ENCODE measurements around the gene PSME4. TPM values are rescaled to one million over a fixed set of nuclear protein-coding genes. Genes with fewer than 3 reads are reported as not detected.

PSME4 gene
- total RNA-seq, 2 experiments from 2014 or later, result 51.7 to 54.4 TPM

GRCh38 chr2:53896864-53897263, 73.9 kb downstream of the PSME4 start:
- ChIA-PET CTCF (no interaction called here), POLR2A (no interaction called here)
- Mint-ChIP-seq H3K27ac (no peak overlapping the region), H3K4me3 (no peak overlapping the region), H3K4me1 (ENCODE audit: low read depth) (no peaks in the 10 kb centered on the region), H3K36me3 (ENCODE audit: low read depth) (peaks cover 36% of the 10 kb centered on the region), H3K27me3 (no peaks in the 10 kb centered on the region), H3K9me3 (no peaks in the 10 kb centered on the region)
- DNase-seq (no peak), ATAC-seq (peak; percentile 64)
- intact Hi-C loops (cut with micrococcal nuclease), result no loop called here
- TF ChIP-seq, protein P1, sequence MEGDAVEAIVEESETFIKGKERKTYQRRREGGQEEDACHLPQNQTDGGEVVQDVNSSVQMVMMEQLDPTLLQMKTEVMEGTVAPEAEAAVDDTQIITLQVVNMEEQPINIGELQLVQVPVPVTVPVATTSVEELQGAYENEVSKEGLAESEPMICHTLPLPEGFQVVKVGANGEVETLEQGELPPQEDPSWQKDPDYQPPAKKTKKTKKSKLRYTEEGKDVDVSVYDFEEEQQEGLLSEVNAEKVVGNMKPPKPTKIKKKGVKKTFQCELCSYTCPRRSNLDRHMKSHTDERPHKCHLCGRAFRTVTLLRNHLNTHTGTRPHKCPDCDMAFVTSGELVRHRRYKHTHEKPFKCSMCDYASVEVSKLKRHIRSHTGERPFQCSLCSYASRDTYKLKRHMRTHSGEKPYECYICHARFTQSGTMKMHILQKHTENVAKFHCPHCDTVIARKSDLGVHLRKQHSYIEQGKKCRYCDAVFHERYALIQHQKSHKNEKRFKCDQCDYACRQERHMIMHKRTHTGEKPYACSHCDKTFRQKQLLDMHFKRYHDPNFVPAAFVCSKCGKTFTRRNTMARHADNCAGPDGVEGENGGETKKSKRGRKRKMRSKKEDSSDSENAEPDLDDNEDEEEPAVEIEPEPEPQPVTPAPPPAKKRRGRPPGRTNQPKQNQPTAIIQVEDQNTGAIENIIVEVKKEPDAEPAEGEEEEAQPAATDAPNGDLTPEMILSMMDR (IDR thresholded peaks at IDR 0.05), result no peak

DNA sequence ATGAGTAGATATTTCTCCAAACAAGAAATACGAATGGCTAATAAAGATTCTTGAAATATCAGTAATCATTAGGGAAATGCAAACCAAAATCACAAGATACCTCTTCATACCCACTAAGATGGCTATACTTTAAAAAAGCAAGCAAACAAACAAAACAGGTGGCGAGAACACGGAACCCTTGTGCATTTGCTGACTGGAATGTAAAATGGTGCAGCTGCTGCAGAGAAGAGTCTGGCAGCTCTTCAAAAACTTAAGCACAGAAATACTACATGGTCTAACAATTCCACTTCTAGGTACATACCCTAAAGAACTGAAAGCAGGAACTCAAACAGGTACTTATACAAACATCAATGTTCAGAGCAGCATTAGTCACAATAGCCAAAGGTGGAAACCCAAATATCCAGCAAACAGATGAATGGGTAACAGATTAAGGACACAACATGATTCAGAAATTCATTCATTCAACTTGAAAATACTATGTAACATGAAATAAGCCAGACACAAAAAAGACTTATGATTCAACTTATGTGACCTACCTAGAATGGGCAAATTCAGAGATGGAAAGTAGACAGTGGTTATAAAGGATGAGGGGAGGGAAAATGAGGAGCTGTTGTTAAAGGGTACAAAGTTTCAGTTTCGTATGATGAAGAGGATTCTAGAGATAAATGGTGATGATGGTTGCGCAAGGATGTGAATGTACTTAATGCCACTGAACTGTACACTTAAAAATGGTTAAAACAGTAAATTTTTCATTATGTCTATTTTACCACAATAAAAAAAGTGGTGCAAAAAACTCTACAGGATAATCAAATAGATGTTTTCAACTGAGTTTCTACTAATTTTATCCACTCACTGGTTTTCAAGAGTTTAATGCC, 84.2 kb downstream of the PSME4 start:
- ChIA-PET CTCF (interaction anchor here (1.2 kb wide), 1 partner anchor 16 kb away, joined by 3 read pairs; no protein-coding TSS in a partner anchor), POLR2A (no interaction called here)
- Mint-ChIP-seq H3K4me1 (ENCODE audit: low read depth) (peaks cover 32% of the 10 kb centered on the region), H3K27me3 (no peaks in the 10 kb centered on the region), H3K9me3 (no peaks in the 10 kb centered on the region), H3K4me3 (no peak overlapping the region), H3K36me3 (ENCODE audit: low read depth) (peaks cover 54% of the 10 kb centered on the region), H3K27ac (peak overlapping the region; percentile 50)
- TF ChIP-seq, protein P1 (IDR thresholded peaks at IDR 0.05), result no peak
- intact Hi-C loops (cut with micrococcal nuclease), result no loop called here
- DNase-seq (no peak), ATAC-seq (peak; percentile 73)

GRCh38 chr2:53884883-53885282, 85.9 kb downstream of the PSME4 start:
- no peaks in the 10 kb centered on the region for H3K27me3 Mint-ChIP-seq
- no peak overlapping the region for H3K27ac Mint-ChIP-seq
- ChIA-PET POLR2A (no interaction called here), CTCF (no interaction called here)
- peaks cover 52% of the 10 kb centered on the region for H3K36me3 Mint-ChIP-seq (ENCODE audit: low read depth)
- no peak overlapping the region for H3K4me3 Mint-ChIP-seq
- intact Hi-C loops (cut with micrococcal nuclease), result no loop called here
- ATAC-seq, result peak; percentile 57
- DNase-seq, result no peak
- peaks cover 33% of the 10 kb centered on the region for H3K4me1 Mint-ChIP-seq (ENCODE audit: low read depth)
- TF ChIP-seq, protein P1 (IDR thresholded peaks at IDR 0.05), result no peak
- no peaks in the 10 kb centered on the region for H3K9me3 Mint-ChIP-seq

DNA sequence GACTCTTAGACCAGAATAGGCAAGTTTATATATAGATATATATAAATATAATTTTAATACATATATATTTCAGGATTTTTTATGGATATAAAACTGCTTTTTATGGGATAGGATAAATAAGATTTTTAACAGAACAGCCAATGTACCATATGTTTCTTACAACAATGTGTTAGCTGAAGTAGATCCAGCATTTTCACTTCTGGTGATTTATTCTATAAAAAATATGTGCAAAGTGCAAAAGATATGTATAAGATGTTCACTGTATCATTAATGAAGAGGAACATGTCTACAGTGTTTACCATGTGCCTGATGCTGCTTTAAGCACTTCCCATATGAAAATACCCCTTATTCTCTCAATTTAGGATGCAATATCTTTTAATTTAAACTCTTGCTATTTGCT, 88.8 kb downstream of the PSME4 start:
- ATAC-seq (no peak), DNase-seq (no peak)
- no peaks in the 10 kb centered on the region for H3K27me3 Mint-ChIP-seq
- H3K4me3 Mint-ChIP-seq, result no peak overlapping the region
- POLR2A ChIA-PET, result no interaction called here
- H3K36me3 Mint-ChIP-seq (ENCODE audit: low read depth), result peaks cover 44% of the 10 kb centered on the region
- CTCF ChIA-PET, result no interaction called here
- peaks cover 30% of the 10 kb centered on the region for H3K4me1 Mint-ChIP-seq (ENCODE audit: low read depth)
- TF ChIP-seq, protein P1 (IDR thresholded peaks at IDR 0.05), result no peak
- intact Hi-C loops (cut with micrococcal nuclease), result no loop called here
- H3K9me3 Mint-ChIP-seq, result no peaks in the 10 kb centered on the region
- no peak overlapping the region for H3K27ac Mint-ChIP-seq

DNA sequence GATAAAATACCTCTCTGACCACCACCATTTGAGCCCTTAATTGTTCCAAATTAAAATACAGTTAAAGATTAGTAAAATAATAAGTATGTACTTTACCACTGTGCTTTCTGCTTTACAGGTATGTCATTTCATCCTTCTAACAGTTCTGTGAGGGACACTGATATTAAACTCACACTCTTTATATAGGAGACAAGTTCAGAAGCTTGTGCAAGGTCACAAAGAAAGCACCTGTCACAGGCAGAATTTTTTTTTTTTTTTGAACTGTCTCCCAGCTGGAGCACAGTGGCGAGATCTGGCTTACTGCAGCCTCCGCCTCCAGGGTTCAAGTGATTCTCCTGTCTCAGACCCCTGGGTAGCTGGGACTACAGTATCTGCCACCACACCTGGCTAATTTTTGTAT, 89.4 kb downstream of the PSME4 start:
- intact Hi-C loops (cut with micrococcal nuclease), result no loop called here
- Mint-ChIP-seq H3K27me3 (no peaks in the 10 kb centered on the region), H3K9me3 (no peaks in the 10 kb centered on the region), H3K27ac (no peak overlapping the region), H3K4me1 (ENCODE audit: low read depth) (peaks cover 24% of the 10 kb centered on the region), H3K4me3 (no peak overlapping the region), H3K36me3 (ENCODE audit: low read depth) (peaks cover 38% of the 10 kb centered on the region)
- no peak for ATAC-seq
- DNase-seq, result no peak
- POLR2A ChIA-PET, result no interaction called here
- CTCF ChIA-PET, result no interaction called here
- TF ChIP-seq, protein P1 (IDR thresholded peaks at IDR 0.05), result no peak
